Hippocampal formation (tissue), 2 donors: ENCODE results near the gene COPE.
A peak's percentile ranks its signal among the peaks of the same experiment; 100 is the strongest.

ENCODE experiments used
- DNase-seq, 2 donors: peaks; one replicate each; lab custom pipeline; 2025; lab: John Stamatoyannopoulos, UW

COPE gene

GRCh38 chr19:18867751-18868150 is 51.4 kb downstream of the COPE start:
- DNase-seq: no peak

- DNase-seq: no peak
These were observed 52.0 kb downstream of the COPE start for GRCh38 chr19:18867199-18867598.

- DNase-seq: no peak
These were observed 52.4 kb downstream of the COPE start for GRCh38 chr19:18866800-18867123.

- DNase-seq: peak; percentile 33 to 53
These were observed 53.0 kb downstream of the COPE start for GRCh38 chr19:18865973-18866799.

GRCh38 chr19:18865106-18865972 is 53.8 kb downstream of the COPE start:
- no peak for DNase-seq

- DNase-seq: no peak
These were observed 55.3 kb downstream of the COPE start for GRCh38 chr19:18863843-18864362.

- DNase-seq: no peak
These were observed 56.0 kb downstream of the COPE start for GRCh38 chr19:18862976-18863842.

GRCh38 chr19:18861917-18862316 is 57.3 kb downstream of the COPE start:
- DNase-seq: no peak

GRCh38 chr19:18861235-18861634 is 58.0 kb downstream of the COPE start:
- DNase-seq: no peak

GRCh38 chr19:18860725-18861124 is 58.5 kb downstream of the COPE start:
- DNase-seq: no peak

GRCh38 chr19:18860302-18860700 is 58.9 kb downstream of the COPE start:
- no peak for DNase-seq

GRCh38 chr19:18859676-18860301 is 59.4 kb downstream of the COPE start:
- no peak for DNase-seq

GRCh38 chr19:18858906-18859646 is 60.1 kb downstream of the COPE start:
- no peak for DNase-seq

GRCh38 chr19:18857223-18857622 is 62.0 kb downstream of the COPE start:
- no peak for DNase-seq

- peak; percentile 43 to 59 for DNase-seq
These were observed 62.6 kb downstream of the COPE start for GRCh38 chr19:18856385-18857126.

GRCh38 chr19:18855647-18856384 is 63.4 kb downstream of the COPE start:
- DNase-seq: no peak

- no peak for DNase-seq
These were observed 64.2 kb downstream of the COPE start for GRCh38 chr19:18854982-18855381.

- DNase-seq: no peak
These were observed 65.3 kb downstream of the COPE start for GRCh38 chr19:18853755-18854427.

- DNase-seq: no peak
These were observed 66.5 kb downstream of the COPE start for GRCh38 chr19:18852648-18853047.
